ENCODE results near the gene PIP4K2C.
A peak's percentile ranks its signal among the peaks of the same experiment; 100 is the strongest.

Gene PIP4K2C

DNA sequence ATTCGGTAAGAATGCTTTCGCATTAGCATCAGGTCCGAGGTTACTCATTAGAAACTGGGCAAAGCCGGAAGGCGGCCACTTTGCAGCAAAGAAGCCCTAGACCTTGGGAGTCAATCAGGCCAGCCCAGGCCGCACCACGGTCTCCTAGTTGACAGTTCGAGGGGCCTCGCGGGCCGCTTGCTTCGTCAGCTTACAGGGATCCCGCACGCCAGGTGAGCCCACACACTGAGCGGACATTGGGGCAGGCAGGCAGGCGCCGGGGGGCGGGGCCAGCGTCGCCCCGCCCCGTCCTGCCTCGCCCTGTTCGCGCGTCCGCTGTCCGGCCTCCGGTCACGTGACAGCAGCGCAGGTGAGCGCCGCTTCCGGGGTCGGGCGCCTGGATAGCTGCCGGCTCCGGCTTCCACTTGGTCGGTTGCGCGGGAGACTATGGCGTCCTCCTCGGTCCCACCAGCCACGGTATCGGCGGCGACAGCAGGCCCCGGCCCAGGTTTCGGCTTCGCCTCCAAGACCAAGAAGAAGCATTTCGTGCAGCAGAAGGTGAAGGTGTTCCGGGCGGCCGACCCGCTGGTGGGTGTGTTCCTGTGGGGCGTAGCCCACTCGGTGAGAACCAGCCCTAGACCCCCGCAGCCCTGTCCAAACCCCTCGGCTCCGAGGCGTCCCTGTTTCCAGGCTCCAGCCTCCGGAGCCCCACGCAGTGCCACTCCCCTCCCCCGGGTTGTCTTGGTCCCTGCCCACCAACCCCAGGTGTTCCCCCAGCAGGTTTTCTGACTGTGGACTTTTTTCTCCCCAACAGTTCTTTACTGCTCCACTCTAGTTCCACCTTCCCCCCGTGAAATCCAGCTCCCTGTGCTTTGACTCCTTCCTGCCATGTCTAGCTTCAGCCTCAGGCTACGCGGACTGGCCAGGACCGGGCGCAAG is at the start of gene PIP4K2C:
Gene PIP4K2C, plus strand, starts transcription at position 329 of the 918 bp plus-strand sequence. Its CDS starts 98 bp downstream, at position 427.
- DNase-seq (ENCODE audit: low read depth in 3 of 3) = peak; percentile 50 to 62 (median 60)

DNA sequence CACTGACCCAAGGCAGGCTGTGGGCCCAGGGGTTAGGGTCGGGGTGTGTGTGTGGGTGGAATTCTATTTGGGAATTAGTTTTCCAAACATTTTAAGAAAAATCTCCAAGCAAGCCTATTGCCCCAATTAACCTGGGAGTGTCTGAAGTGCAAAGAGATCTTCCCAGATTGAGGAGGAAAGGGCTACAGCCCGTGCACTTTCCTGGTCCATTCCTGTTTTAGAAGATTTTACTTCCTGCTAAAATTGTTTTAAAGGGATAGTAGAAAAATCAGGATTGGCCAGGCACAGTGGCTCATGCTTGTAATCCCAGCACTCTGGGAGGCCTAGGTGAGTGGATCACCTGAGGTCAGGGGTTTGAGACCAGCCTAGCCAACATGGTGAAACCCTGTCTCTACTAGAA is 49.3 kb upstream of the PIP4K2C start:
- no peak for DNase-seq (ENCODE audit: low read depth in 3 of 3)

DNA sequence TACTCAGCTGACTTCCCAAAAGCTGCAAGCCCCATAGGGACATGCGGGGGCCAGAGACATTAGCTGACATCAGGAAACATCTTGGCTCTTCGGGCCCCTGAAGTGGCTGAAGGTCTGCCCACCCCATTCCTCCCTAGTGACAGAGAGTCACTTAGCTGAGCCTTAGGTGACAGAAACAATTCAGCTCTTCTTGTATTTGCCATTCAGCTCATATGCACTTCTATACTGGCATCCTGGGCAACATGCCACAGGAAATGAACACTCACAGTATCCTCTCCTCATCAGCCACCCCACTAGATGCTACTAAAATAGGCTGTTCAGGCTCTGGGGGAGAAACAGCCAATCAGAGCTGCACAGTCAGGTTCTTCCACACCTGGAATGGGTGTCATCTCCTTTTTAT is 47.4 kb upstream of the PIP4K2C start:
- DNase-seq (ENCODE audit: low read depth in 3 of 3) = no peak

DNA sequence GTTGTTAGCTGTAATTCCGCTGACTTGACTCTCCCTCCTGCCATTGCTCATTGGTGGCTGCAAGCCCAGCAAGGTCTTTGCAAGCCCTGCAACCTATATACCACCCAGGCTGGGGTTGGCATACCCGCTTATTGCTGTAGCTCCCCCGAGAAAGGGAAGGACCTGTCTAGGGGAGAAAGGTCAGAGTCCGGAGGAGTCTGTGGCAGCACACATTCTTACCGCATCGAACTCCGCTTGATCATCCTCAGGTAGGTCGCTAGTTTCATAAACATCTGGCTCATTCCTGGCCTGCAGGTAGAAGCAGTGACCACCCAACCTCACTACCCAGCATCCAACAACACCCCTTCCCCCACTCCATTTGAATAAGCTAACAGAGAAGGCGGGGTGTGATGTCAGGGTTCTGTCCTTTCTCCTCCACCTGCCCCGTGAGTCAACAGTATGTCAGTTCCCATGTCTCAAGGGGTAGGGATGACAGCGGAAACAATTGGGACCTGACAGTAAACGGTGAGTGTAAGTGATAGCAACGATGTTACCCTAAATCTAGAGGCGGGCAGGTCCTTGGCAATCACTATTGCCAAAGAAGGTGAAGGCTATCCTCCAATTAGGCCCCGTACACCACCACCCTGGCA is 45.1 kb upstream of the PIP4K2C start:
- DNase-seq (ENCODE audit: low read depth in 3 of 3) = no peak

DNA sequence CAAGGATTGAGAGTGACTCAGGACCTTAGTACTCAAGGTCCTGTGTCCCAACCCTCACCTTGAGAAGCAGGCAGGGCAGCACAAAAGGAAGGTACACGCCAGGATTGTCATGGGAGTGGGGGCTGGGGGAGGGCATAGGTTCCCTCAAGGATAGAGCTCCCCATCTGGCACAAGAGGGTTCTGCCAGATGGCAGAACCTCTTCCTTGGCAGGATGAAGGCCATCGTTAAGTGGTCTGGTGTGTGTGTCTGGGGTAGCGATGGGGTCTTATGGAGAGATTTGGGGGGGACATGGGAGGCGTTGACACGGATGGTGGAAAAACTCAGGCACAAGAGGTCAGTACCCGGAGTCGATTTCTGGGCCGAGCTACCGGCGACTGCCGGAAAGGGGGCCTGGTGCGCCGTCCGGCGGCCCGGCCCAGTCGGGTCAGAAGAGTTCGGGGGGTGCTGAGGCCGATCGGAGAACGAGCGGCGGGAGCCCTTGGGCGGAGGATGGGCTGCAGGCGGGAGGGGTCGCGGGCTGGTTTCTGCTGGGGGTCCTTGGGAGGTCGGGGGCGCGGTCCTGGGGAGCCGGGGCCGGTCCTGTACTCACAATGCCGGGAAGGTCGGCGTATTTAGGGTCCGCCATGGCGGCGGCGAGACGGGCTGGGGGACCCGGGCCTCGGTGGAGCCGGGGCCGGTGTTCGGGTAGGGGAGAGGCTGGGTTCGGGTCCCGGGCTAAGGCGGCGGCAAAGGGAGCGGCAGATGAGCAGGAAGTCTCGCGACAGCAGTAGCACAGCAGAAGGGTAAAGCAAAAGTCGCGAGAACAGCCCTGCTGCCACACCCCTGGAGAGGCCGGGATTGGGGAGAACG is 44.3 kb upstream of the PIP4K2C start, which contains the start of gene DCTN2:
Gene DCTN2, minus strand, starts transcription at position 755 of the 850 bp plus-strand sequence. Its CDS starts 129 bp downstream, at position 626.
- DNase-seq (ENCODE audit: low read depth in 3 of 3) = peak; percentile 75 to 89 (median 87)

DNA sequence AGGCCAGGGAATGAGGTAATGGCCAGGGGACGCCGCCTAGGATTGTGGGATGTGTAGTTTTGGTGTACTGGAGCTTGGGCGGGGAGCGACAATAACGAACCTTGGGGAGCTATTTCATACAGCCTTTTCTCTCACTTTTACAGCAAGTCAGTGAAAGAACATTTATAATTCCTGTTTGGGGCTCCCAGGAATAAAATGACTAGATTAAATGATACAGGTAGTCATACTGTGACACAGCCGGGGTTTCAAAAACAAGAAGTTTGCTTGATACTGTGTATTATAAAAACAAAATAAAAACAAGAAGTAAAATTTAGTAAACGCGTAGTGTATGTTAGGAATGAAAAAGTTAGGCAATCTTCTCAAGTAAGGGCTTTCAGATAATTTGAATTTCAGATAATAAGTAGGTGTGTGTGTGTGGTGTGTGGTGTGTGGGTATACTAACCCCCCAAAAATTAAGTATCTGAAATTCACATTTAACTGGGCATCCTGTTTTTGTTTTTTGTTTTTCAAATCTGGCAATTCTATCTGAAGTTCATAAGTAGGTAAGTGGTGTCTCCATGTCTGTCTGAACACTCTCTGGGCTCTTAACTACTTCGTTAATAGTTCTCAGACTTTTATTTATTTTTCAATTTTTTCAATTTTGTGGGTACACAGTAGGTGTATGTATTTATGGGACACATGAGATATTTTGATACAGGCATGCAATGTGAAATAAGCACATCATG is 43.5 kb upstream of the PIP4K2C start:
- no peak for DNase-seq (ENCODE audit: low read depth in 3 of 3)

DNA sequence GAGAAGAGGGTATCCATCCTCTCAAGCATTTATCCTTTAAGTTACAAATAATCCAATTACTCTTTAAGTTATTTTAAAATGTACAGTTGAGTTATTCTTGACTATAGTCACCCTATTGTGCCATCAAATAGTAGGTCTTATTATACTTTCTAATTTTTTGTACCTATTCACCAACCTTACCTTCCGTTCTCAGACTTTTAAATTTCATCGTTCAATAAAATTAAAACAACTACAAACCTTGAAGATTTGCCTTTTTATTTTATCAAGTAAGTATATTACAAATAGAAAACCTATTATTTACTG is 43.0 kb upstream of the PIP4K2C start:
- DNase-seq (ENCODE audit: low read depth in 3 of 3) = no peak

DNA sequence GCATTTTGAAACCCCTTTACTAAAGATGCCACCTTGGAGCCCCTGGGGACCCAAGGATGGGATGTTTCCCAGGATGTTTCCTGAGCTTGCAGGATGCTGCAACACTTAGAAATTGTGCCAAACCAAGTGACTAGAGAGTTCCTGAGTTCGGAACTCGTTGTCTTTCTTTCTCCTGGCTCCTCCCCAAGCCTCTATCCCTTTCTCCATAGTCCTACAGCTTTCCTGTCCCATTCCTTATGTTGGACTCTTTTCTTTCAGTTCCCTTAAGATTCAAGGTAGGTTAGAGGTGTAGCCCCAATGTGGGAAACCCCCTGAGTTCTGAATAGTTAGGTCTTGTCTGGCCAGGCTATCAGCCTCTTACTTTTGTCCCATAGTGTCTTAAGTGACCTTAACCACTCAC is 42.5 kb upstream of the PIP4K2C start:
- no peak for DNase-seq (ENCODE audit: low read depth in 3 of 3)

DNA sequence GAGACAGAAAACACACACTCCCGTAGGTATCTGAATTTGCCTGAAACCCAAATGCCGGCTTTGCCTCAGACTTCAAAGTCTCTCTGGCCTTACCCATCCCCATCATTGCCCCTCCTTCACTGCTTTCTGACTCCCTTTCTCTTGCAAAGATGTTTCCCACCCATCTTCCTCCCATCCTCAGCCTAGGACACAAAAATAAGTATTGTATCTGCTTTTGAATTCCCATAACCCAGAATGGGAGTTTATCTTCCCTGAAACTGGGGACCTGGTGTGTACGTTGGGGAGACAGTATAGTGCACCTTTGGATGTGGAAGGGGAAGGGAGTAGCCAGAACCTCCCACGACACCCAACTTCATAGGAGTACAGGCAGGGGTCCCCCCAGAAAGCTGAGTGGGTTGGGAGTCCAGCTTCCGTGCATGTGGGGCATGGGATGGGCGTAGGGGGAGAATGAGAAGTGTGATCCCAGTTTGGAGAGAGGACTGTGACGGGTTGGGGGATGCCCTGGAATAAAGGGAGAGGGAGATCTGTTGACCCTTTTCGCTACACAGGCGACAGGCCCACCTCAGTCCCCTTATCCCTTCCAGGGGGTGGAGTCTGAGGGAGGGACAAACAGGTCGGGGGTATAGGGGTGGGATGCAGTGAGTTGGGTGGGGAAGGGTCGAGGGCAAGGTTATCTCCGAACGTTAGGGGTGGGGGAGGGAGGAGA is 41.6 kb upstream of the PIP4K2C start:
- no peak for DNase-seq (ENCODE audit: low read depth in 3 of 3)

DNA sequence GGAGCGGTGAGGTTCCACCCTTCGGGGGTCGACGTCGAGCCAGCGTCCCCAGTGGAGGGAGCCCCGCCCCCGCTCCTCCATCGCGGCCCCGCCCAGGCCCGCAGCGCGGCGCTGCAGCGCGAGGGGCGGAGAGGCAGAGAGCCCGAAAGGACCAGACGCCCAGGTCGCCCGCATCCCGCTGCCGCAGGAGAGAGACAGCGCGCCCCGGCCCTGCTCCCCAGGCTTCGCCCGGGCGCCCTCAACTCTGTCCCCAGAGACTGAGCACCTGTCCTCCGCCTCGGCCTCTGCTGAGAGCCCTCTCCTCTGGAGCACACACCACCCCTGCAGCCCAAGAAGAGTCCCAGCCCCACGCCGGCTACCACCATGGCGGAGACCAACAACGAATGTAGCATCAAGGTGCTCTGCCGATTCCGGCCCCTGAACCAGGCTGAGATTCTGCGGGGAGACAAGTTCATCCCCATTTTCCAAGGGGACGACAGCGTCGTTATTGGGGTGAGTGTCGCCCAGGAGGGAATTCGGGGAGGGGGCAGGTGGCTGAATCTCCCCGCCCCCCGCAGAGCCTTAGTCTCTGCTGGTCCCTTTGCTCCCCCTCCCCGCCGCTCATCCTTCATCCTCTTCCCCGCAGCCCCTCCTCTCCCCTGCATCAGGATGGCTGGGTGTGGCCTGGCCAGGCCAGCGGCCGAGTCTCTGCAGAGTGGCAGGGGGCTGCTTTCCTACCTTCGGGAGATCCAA is 40.9 kb upstream of the PIP4K2C start, which contains the start of gene KIF5A:
Gene KIF5A, plus strand, starts transcription at position 136 of the 732 bp plus-strand sequence. Its CDS starts 228 bp downstream, at position 364.
- peak in 2 of 3 experiments; percentile 24 to 32 for DNase-seq (ENCODE audit: low read depth in 3 of 3)

DNA sequence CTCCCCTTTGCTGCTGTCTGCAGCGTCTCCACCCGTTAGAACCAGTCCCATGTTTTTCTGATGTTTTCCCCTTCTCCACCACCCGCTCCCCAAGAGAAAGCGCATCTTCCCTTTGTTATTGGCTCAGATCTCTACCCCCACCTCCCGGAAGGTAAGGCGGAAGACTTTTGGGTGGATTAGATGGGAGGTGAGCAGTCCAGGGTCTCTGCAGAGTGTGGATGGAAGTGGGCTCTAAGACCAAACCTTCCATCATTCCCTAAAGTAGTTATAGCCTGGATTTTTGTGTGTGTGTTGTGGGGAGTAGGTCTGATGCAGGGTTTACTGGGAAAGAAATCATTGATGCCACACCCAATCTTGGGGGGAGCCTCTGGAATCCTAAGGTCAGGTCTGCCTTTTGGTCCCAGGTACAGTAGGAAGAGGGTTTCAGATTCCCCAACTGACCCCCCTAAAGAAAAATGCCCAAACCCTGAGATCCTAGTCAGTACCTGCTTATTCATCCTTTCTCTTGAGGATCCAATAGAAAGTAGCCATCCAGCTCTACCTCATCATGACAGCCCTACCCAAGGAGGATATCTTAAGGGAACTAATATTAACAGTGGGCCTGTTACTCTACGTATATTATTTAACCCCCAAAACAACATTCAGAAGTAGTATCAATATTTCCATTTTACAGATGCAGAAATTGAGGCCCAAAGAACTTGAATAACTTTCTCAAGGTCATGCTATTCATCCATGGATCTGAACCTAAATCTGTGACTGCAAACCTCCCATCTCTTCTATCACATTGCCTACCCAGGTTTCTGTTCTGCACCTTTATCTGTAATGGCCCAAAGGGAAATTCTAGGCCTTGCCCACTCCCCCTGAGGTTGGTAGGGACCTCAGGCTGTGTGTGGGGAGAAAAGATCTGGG is 40.1 kb upstream of the PIP4K2C start:
- no peak for DNase-seq (ENCODE audit: low read depth in 3 of 3)

DNA sequence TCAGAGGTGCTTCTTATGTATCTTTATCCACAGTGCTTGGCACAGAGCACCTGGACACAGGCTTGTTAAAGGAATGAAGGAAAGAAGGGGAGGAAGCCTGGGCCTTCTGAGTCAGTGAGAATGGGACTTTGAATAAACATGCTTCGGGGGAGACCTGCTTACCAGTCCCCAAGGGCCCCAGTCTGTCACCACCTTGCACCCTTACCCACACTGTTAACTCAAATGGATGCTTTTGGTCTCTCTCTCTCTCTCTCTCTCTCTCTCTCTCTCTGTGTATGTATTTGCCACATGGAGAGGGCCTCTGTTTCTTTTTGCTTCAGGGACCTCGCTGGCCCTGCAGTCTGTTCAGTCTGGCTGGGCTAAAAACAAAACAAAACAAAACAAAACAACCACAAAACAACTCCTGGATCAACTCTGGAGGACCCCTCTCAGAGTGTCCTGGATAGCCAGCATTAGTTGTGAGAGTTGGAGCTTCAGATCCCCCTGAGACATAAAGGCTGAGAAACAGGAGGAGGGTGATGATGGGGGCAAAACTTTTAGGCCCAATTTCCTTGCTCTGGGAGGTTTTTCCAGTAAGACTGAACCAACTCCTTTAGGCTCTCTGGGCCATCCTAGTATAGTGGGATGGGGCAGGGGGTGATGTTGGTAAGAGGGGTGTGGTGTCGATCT is 39.2 kb upstream of the PIP4K2C start:
- no peak for DNase-seq (ENCODE audit: low read depth in 3 of 3)

DNA sequence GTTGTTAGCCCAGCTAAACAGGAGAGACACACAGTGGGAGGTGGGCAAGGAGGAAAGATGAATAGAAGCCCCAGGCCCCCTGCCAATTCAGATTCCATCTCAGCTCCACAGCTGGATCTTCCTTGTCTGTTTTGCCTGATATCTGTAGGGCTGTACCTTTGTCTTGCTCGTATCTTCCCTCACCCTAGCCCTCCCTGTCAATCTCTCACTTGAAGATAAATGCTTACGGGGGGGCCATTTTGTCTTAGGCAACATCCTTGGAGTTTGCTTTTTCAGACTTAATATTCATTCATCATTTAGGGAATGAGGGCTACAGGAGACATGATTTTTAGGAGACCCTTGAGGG is 38.7 kb upstream of the PIP4K2C start:
- DNase-seq (ENCODE audit: low read depth in 3 of 3) = no peak

DNA sequence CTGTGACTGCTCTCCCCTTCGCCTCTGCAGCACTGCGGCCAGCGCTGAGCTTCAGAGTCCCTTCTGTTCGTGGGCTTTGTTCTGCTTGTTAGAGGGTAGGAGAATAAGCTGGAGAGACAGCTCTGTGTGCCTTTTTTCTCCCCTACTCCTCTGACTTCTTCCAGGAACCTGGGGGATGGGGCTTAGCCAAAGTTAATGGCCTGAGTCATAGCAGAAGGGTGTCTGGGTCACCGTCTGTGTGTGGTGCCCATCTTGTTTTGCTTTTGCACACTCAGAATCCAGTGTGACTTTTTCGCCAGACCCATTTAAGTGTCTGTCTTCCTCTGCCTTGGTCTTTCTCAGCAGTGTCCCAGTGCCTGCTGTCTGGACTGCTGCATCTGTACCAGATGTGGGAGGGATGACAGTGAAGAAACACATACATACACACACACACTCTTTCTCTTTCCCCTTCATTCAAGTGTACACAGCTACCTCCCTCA is 38.1 kb upstream of the PIP4K2C start:
- DNase-seq (ENCODE audit: low read depth in 3 of 3) = no peak

DNA sequence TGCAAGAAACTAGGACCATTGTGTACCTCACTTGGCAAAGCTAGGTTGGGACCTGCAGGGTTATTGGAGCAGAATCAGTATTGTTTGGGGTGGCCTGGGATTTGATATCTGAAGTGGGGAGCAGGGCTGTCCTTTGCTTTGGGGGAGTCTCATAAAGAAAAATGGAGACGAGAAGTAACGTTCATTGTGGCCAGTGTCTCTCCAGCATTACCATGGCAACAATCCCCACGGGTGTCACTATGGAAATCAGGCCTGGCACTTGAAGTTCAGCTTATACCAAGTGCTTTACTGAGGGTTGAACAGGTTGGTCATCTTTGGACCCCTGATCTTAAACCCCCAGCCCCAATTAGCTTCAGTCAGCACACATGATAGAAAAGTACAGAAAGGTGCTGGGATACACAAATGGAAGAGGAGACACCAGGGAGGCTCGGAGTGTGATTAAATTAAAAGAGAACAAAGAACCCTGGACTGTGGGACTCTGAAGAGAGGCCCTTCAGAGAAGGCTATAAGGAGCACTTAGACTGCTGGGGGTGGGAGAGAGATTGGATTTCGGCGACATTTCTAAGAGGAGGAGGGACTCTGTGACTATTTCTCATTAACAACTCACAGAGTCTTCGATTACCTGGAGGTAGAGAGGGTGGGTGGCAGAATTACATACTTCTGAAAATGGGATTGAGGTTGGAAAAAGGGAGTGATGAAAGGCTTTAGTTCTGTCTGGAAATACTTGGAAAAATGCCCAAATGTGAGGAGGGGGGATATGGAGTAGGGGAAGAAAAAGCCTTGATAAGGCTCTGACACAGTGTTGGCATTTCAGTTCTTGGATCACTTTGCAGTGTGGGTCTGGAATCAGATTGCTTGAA is 37.4 kb upstream of the PIP4K2C start:
- DNase-seq (ENCODE audit: low read depth in 3 of 3) = no peak

DNA sequence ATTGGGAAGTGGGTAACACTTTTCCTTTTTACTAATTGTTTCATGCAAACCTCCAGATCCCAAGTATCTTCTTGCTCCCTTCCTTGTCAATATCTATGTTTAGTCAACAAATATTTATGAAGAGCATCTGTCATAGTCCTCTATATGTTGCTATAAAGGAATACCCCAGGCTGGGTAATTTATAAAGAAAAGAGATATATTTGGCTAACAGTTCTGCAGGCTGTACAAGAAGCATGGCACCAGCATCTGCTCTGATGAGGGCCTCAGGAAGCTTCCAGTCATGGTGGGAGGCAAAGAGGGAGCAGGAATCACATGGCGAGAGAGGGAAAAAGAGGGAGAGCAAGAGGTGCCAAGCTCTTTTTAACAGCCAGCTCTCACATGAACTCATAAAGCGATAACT is 36.5 kb upstream of the PIP4K2C start:
- no peak for DNase-seq (ENCODE audit: low read depth in 3 of 3)

DNA sequence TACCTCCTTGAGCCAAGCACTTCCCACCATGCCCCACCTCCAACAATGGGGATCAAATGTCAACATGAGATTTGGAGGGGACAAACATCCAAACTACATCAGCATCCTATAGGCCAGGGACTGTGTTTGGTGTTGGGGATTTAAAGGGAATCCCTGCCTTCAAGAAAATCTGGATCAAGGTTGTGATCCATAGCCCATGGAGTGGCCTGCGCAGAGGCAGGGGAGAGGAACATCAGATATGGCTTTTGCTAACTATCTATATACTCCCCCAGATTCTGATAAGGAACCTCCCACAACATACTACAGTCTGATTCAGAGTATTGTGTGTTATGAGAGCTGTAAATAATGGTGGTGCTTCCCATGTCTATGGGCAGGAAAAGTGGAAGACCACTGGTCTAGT is 36.1 kb upstream of the PIP4K2C start:
- no peak for DNase-seq (ENCODE audit: low read depth in 3 of 3)

All from stimulated activated CD4-positive, alpha-beta T cell treated with anti-CD3 and anti-CD28 coated beads, TNF-alpha, amount 100 ng/mL, for 4 hours (primary cell).